SK-N-SH (cell line): ENCODE measurements around the gene PDE4DIP.
"Not testable (repeated sequence)": the region's sequence is repeated elsewhere in the genome, so short reads cannot be mapped to it uniquely, and the experiment has no call there.

Source experiments
- CTCF ChIP-seq: fragments of 200-600 bp; sonication (generic); IDR thresholded peaks from 2 replicates; pipeline ENCODE4 v1.6.1; 2017; ENCODE audit warnings: antibody characterized with exemption, mild to moderate bottlenecking, moderate library complexity
- EZH2phosphoT487 ChIP-seq: fragments of 200-600 bp; sonication (generic); IDR thresholded peaks from 2 replicates; pipeline ENCODE4 v1.6.1; 2017; ENCODE audit warnings: low read depth, mixed run types, mild to moderate bottlenecking, antibody characterized with exemption, moderate library complexity, borderline replicate concordance
- FOXM1 ChIP-seq: IDR thresholded peaks from 2 replicates; pipeline ENCODE4 v1.4.0; 2012; ENCODE audit warnings: low read depth, mild to moderate bottlenecking
- GATA2 ChIP-seq: sonication (generic); formaldehyde crosslinking; IDR thresholded peaks from 2 replicates; pipeline ENCODE4 v1.5.0; 2020; ENCODE audit warnings: mild to moderate bottlenecking, missing genetic modification reagents
- JUND ChIP-seq: IDR thresholded peaks from 2 replicates; pipeline ENCODE4 v1.4.0; 2012
- MAX ChIP-seq: IDR thresholded peaks from 2 replicates; pipeline ENCODE4 v1.4.0; 2012; ENCODE audit warnings: low read depth
- MEF2A ChIP-seq: IDR thresholded peaks from 2 replicates; pipeline ENCODE4 v1.4.0; 2012; ENCODE audit warnings: low read depth, borderline replicate concordance
- SIN3A ChIP-seq: IDR thresholded peaks from 2 replicates; pipeline ENCODE4 v1.6.1; 2012; ENCODE audit warnings: low read depth, mild to moderate bottlenecking, low read length, moderate library complexity, borderline replicate concordance

DNA sequence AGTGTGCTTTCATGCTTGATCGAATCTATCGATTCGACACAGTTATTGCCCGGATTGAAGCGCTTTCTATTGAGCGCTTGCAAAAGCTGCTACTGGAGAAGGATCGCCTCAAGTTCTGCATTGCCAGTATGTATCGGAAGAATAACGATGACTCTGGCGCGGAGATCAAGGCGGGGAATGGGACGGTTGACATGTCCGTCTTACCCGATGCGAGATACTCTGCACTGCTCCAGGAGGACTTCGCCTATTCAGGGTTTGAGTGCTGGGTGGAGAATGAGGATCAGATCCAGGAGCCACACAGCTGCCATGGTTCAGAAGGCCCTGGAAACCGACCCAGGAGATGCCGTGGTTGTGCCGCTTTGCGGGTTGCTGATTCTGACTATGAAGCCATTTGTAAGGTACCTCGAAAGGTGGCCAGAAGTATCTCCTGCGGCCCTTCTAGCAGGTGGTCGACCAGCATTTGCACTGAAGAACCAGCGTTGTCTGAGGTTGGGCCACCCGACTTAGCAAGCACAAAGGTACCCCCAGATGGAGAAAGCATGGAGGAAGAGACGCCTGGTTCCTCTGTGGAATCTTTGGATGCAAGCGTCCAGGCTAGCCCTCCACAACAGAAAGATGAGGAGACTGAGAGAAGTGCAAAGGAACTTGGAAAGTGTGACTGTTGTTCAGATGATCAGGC lies 108.8 kb downstream of the PDE4DIP start:
- TF ChIP-seq CTCF, EZH2phosphoT487, MEF2A, SIN3A, FOXM1, MAX, GATA2, JUND: not testable (repeated sequence)
